K562 (cell line): Measurements from ENCODE around the gene KLHL12. TPM values are rescaled to one million over a fixed set of nuclear protein-coding genes. Genes with fewer than 3 reads are reported as not detected.

Source experiments
- CBFB ChIP-seq: sonication (generic); formaldehyde crosslinking; IDR thresholded peaks from 2 replicates; pipeline ENCODE4 v1.4.0; 2020; ENCODE audit warnings: mild to moderate bottlenecking, missing genetic modification reagents
- CHD2 ChIP-seq: IDR thresholded peaks from 2 replicates; pipeline ENCODE4 v1.6.1; 2011; ENCODE audit warnings: low read depth, low read length
- DPF2 ChIP-seq: fragments of 450-650 bp; IDR thresholded peaks from 2 replicates; pipeline ENCODE4 v1.6.1; 2016
- KDM4B ChIP-seq, 2 experiments: fragments of 450-650 bp in 1 of 2; sonication (generic) in 1 of 2; IDR thresholded peaks; 2 replicates each; pipeline ENCODE4 v1.6.1; 2016 to 2017; ENCODE audit warnings: borderline replicate concordance in 2 of 2, antibody characterized with exemption in 1 of 2, low read depth in 1 of 2, mild to moderate bottlenecking in 1 of 2
- MAZ ChIP-seq, 2 experiments: fragments of 450-650 bp in 1 of 2; sonication (generic) in 1 of 2; formaldehyde crosslinking; IDR thresholded peaks in 1 of 2; conservative IDR thresholded peaks in 1 of 2; 2 replicates each; pipeline versions ENCODE4 v1.4.0 to v1.5.0; 2020; ENCODE audit warnings: mild to moderate bottlenecking in 1 of 2, missing genetic modification reagents in 1 of 2
- MIER1 ChIP-seq: fragments of 450-650 bp; IDR thresholded peaks from 2 replicates; pipeline ENCODE4 v1.6.1; 2016; ENCODE audit warnings: antibody characterized with exemption, mild to moderate bottlenecking, low read depth
- MYNN ChIP-seq, 2 experiments: sonication (generic); formaldehyde crosslinking in 1 of 2; IDR thresholded peaks; 2 replicates each; pipeline versions ENCODE4 v1.5.0 to v1.6.1; 2016 to 2020; ENCODE audit warnings: antibody characterized with exemption in 1 of 2, missing genetic modification reagents in 1 of 2
- NCOR1 ChIP-seq: fragments of 450-650 bp; IDR thresholded peaks from 2 replicates; pipeline ENCODE4 v1.6.1; 2016; ENCODE audit warnings: mild to moderate bottlenecking, moderate library complexity
- NR4A1 ChIP-seq, 2 experiments: fragments of 250-450 bp in 1 of 2; fragments of 450-650 bp in 1 of 2; sonication (Bioruptor Pico) in 1 of 2; IDR thresholded peaks; 2 replicates each; pipeline versions ENCODE4 v1.4.0 to v1.6.1; 2016 to 2020; ENCODE audit warnings: mild to moderate bottlenecking in 2 of 2, missing compliant biosample characterization in 1 of 2, missing genetic modification characterization in 1 of 2, moderate library complexity in 1 of 2
- PYGO2 ChIP-seq: fragments of 450-650 bp; IDR thresholded peaks from 2 replicates; pipeline ENCODE4 v1.6.1; 2016; ENCODE audit warnings: mild to moderate bottlenecking, missing genetic modification characterization, moderate library complexity, missing compliant biosample characterization
- RUNX1 ChIP-seq: sonication (generic); IDR thresholded peaks from 2 replicates; pipeline ENCODE4 v1.6.1; 2016; ENCODE audit warnings: antibody characterized with exemption, low read depth
- SMAD4 ChIP-seq: fragments of 250-450 bp; sonication (Bioruptor Pico); conservative IDR thresholded peaks from 2 replicates; pipeline ENCODE4 v1.8.0; 2021; ENCODE audit warnings: inconsistent platforms, mild to moderate bottlenecking, moderate library complexity
- ZBED1 ChIP-seq: IDR thresholded peaks from 2 replicates; pipeline ENCODE4 v1.6.1; 2014
- ZKSCAN3 ChIP-seq: fragments of 250-450 bp; sonication (Bioruptor Pico); IDR thresholded peaks from 2 replicates; pipeline ENCODE4 v1.4.0; 2020
- ZNF224 ChIP-seq: sonication (generic); formaldehyde crosslinking; IDR thresholded peaks from 2 replicates; pipeline ENCODE4 v1.8.0; 2022; ENCODE audit warnings: mild to moderate bottlenecking, missing genetic modification reagents
- ZNF23 ChIP-seq: fragments of 250-450 bp; sonication (Bioruptor Pico); IDR thresholded peaks from 2 replicates; pipeline ENCODE4 v1.4.0; 2020; ENCODE audit warnings: mild to moderate bottlenecking
- ZNF232 ChIP-seq: sonication (generic); formaldehyde crosslinking; IDR thresholded peaks from 2 replicates; pipeline ENCODE4 v1.8.0; 2022; ENCODE audit warnings: mild to moderate bottlenecking, missing genetic modification reagents
- ZNF263 ChIP-seq: sonication (generic); formaldehyde crosslinking; IDR thresholded peaks from 2 replicates; pipeline ENCODE4 v1.8.0; 2022; ENCODE audit warnings: mild to moderate bottlenecking, missing genetic modification reagents, borderline replicate concordance
- ZSCAN29 ChIP-seq: fragments of 450-650 bp; IDR thresholded peaks from 2 replicates; pipeline ENCODE4 v1.6.1; 2017
- polyA plus RNA-seq, 8 experiments: library from polyadenylated mRNA; depleted of rRNA in 4 of 8; stranded (reverse) in 5 of 8; unstranded in 3 of 8; fragments of >200 nt; fragmentation: Nextera tagmentation in 2 of 8; fragmentation: Illumina TruSeq in 1 of 8; extraction: Ambion mirVana in 2 of 8; extraction: Trizol in 1 of 8; gene quantifications; 2 replicates each; pipeline versions ENCODE4 v1.2.1 to v1.2.3, GENCODE V29; 2011 to 2014; ENCODE audit warnings: inconsistent platforms in 1 of 8, missing spikeins in 1 of 8
- total RNA-seq, 7 experiments: library from RNA; depleted of rRNA in 6 of 7; stranded (reverse); fragments of >200 nt in 6 of 7; fragmentation: Illumina TruSeq in 2 of 7; extraction: Trizol in 2 of 7; gene quantifications; 2 replicates each; pipeline versions ENCODE4 v1.2.1 to v1.2.3, GENCODE V29; 2011 to 2021; ENCODE audit warnings: low replicate concordance in 1 of 7
- TF ChIP-seq, protein P1 (sequence below), 2 experiments: fragments of 450-650 bp in 1 of 2; sonication (generic) in 1 of 2; formaldehyde crosslinking in 1 of 2; IDR thresholded peaks in 1 of 2; conservative IDR thresholded peaks in 1 of 2; 2 replicates each; pipeline versions ENCODE4 v1.6.1 to v1.8.1; 2016 to 2023; ENCODE audit warnings: mild to moderate bottlenecking in 2 of 2, moderate library complexity in 2 of 2, inconsistent platforms in 1 of 2, missing genetic modification reagents in 1 of 2
- TF ChIP-seq, protein P2 (sequence below): fragments of 250-450 bp; sonication (Bioruptor Pico); IDR thresholded peaks from 2 replicates; pipeline ENCODE4 v1.8.0; 2021; ENCODE audit warnings: moderate library complexity, mild to moderate bottlenecking, inconsistent platforms
- TF ChIP-seq, protein P3 (sequence below), 2 experiments: fragments of 450-650 bp; IDR thresholded peaks; 2 replicates each; pipeline ENCODE4 v1.6.1; 2018; ENCODE audit warnings: mild to moderate bottlenecking in 2 of 2, low read depth in 1 of 2; ENCODE audit not compliant: partially characterized antibody in 2 of 2

The KLHL12 gene
- total and polyA plus RNA-seq, 9 of the 15 experiments (the other 6 are each of a cell fraction or from before 2014, with no cell fraction given), result 23.1 to 85.1 (median 35.0) TPM

DNA sequence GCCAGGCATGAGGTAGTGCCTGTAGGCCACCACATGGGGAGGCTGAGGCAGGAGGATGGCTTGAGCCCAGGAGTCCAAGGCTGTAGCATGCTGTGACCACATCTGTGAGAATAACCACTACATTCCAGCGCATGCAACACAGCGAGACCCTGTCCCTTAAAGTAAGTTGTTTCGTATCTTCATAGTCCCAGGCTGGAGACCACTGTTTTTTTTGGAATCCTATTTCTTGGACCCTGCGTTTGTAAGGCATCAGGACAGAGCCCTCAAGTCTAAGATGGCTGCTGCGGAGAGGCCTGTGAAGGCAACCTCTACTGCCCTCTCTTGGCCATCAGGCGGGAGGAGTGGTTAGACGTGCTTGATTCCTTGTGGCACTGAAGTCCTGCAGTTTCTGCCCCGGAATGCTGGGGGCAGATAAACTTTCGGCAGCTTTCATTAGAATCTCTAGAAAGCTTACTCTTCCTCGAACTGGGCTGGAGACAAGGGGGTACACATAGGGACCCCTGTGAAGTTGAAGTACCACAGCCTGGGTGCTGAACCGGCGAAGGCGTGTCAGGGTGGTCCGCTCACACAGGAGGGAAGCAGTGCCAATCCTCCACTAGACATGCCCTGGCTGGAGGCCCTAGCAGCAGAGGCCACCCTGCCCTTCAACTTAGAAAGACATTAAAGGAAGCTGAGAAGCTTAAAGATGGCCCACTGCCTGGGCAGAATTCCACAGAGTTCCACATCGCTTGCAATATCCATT, 74.7 kb downstream of the KLHL12 start (continued):
- no peak for TF ChIP-seq MIER1
- TF ChIP-seq RUNX1, result no peak
- TF ChIP-seq CHD2, result no peak
- TF ChIP-seq, protein P1, sequence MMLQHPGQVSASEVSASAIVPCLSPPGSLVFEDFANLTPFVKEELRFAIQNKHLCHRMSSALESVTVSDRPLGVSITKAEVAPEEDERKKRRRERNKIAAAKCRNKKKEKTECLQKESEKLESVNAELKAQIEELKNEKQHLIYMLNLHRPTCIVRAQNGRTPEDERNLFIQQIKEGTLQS (IDR thresholded peaks at IDR 0.05), result no peak
- TF ChIP-seq, protein P1 (CRISPR knock-in tag; conservative IDR thresholded peaks at IDR 0.05), result no peak
- TF ChIP-seq ZKSCAN3, result no peak
- no peak for TF ChIP-seq ZSCAN29
- peak; percentile 72; the same call in 1 of the 2 replicates for TF ChIP-seq CBFB (CRISPR knock-in tag)
- TF ChIP-seq ZNF23 (CRISPR knock-in tag), result no peak
- no peak for TF ChIP-seq ZNF263 (CRISPR knock-in tag)
- no peak for TF ChIP-seq KDM4B (IDR thresholded peaks at IDR 0.05; ENCODE audit: borderline replicate concordance in 2 of 2, low read depth in 1 of 2)
- TF ChIP-seq, protein P2, sequence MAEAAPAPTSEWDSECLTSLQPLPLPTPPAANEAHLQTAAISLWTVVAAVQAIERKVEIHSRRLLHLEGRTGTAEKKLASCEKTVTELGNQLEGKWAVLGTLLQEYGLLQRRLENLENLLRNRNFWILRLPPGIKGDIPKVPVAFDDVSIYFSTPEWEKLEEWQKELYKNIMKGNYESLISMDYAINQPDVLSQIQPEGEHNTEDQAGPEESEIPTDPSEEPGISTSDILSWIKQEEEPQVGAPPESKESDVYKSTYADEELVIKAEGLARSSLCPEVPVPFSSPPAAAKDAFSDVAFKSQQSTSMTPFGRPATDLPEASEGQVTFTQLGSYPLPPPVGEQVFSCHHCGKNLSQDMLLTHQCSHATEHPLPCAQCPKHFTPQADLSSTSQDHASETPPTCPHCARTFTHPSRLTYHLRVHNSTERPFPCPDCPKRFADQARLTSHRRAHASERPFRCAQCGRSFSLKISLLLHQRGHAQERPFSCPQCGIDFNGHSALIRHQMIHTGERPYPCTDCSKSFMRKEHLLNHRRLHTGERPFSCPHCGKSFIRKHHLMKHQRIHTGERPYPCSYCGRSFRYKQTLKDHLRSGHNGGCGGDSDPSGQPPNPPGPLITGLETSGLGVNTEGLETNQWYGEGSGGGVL (CRISPR knock-in tag), result no peak
- TF ChIP-seq MAZ (CRISPR knock-in tag; conservative IDR thresholded peaks at IDR 0.05 in 1 of 2, IDR thresholded peaks at IDR 0.05 in 1 of 2), result peak in 1 of 2 experiments; percentile 28; a peak in 1 of 4 replicates
- no peak for TF ChIP-seq PYGO2
- 0 out of 2 replicates have a peak, but pooled peaks have one; percentile 19 for TF ChIP-seq MYNN (IDR thresholded peaks at IDR 0.05)
- no peak for TF ChIP-seq MYNN (CRISPR knock-in tag; IDR thresholded peaks at IDR 0.05)
- TF ChIP-seq NR4A1 (CRISPR knock-in tag; IDR thresholded peaks at IDR 0.05), result no peak
- no peak for TF ChIP-seq NR4A1 (tag; IDR thresholded peaks at IDR 0.05)
- TF ChIP-seq ZNF224, result no peak
- no peak for TF ChIP-seq DPF2
- TF ChIP-seq SMAD4 (CRISPR knock-in tag), result 0 out of 2 replicates have a peak, but pooled peaks have one; percentile 33
- TF ChIP-seq NCOR1, result no peak
- TF ChIP-seq, protein P3, sequence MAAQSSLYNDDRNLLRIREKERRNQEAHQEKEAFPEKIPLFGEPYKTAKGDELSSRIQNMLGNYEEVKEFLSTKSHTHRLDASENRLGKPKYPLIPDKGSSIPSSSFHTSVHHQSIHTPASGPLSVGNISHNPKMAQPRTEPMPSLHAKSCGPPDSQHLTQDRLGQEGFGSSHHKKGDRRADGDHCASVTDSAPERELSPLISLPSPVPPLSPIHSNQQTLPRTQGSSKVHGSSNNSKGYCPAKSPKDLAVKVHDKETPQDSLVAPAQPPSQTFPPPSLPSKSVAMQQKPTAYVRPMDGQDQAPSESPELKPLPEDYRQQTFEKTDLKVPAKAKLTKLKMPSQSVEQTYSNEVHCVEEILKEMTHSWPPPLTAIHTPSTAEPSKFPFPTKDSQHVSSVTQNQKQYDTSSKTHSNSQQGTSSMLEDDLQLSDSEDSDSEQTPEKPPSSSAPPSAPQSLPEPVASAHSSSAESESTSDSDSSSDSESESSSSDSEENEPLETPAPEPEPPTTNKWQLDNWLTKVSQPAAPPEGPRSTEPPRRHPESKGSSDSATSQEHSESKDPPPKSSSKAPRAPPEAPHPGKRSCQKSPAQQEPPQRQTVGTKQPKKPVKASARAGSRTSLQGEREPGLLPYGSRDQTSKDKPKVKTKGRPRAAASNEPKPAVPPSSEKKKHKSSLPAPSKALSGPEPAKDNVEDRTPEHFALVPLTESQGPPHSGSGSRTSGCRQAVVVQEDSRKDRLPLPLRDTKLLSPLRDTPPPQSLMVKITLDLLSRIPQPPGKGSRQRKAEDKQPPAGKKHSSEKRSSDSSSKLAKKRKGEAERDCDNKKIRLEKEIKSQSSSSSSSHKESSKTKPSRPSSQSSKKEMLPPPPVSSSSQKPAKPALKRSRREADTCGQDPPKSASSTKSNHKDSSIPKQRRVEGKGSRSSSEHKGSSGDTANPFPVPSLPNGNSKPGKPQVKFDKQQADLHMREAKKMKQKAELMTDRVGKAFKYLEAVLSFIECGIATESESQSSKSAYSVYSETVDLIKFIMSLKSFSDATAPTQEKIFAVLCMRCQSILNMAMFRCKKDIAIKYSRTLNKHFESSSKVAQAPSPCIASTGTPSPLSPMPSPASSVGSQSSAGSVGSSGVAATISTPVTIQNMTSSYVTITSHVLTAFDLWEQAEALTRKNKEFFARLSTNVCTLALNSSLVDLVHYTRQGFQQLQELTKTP (IDR thresholded peaks at IDR 0.05; ENCODE audit: low read depth in 1 of 2, partially characterized antibody in 2 of 2), result peak in 1 of 2 experiments; percentile 16
- TF ChIP-seq ZNF232 (CRISPR knock-in tag), result no peak
- TF ChIP-seq ZBED1, result no peak
